WTC11 (cell line): ENCODE results near the gene FRMD5. TPM values are rescaled to one million over a fixed set of nuclear protein-coding genes. Genes with fewer than 3 reads are reported as not detected.

Experiments
- ATAC-seq: fragments of 200-7000 bp; cut with Tn5 transposase; 2 replicates; pipeline ENCODE4 v1.10.0; 2021; ENCODE audit warnings: mild to moderate bottlenecking, moderate library complexity
- CTCF ChIA-PET: fragments of 300-600 bp; sonication (Branson Sonifier 250); formaldehyde crosslinking; loops from one replicate; lab custom pipeline; 2021; ENCODE audit warnings: antibody characterized with exemption; lab: Charles Lee
- POLR2A ChIA-PET: fragments of 350-600 bp; sonication (Branson Sonifier 250); formaldehyde crosslinking; loops from one replicate; lab custom pipeline; 2021; ENCODE audit warnings: antibody characterized with exemption; lab: Charles Lee
- DNase-seq: peaks from one replicate; pipeline ENCODE4 v3.0.0; 2021; ENCODE audit warnings: low spot score
- H3K27ac Mint-ChIP-seq: 2 replicates; pipeline ENCODE4 v1.8.0; 2021; ENCODE audit warnings: mixed read lengths
- H3K27me3 Mint-ChIP-seq: 2 replicates; pipeline ENCODE4 v1.8.0; 2021; ENCODE audit warnings: low read depth, mild to moderate bottlenecking, moderate library complexity, mixed read lengths
- H3K36me3 Mint-ChIP-seq: 2 replicates; pipeline ENCODE4 v1.8.0; 2021; ENCODE audit warnings: mixed read lengths
- H3K4me1 Mint-ChIP-seq: 2 replicates; pipeline ENCODE4 v1.8.0; 2022; ENCODE audit warnings: mixed read lengths
- H3K4me3 Mint-ChIP-seq: 2 replicates; pipeline ENCODE4 v1.8.0; 2021; ENCODE audit warnings: mild to moderate bottlenecking, moderate library complexity, mixed read lengths
- H3K9me3 Mint-ChIP-seq: 2 replicates; pipeline ENCODE4 v1.8.0; 2021; ENCODE audit warnings: mixed read lengths
- ESRRA ChIP-seq: sonication (generic); formaldehyde crosslinking; IDR thresholded peaks from 2 replicates; pipeline ENCODE4 v1.8.1; 2022; ENCODE audit warnings: mild to moderate bottlenecking, missing genetic modification reagents, borderline replicate concordance
- ETV6 ChIP-seq: sonication (generic); formaldehyde crosslinking; IDR thresholded peaks from 2 replicates; pipeline ENCODE4 v1.8.1; 2022; ENCODE audit warnings: mild to moderate bottlenecking, missing genetic modification reagents
- FOXP4 ChIP-seq: sonication (generic); formaldehyde crosslinking; IDR thresholded peaks from 2 replicates; pipeline ENCODE4 v1.8.0; 2022; ENCODE audit warnings: mild to moderate bottlenecking, missing genetic modification reagents
- GABPB1 ChIP-seq: sonication (generic); formaldehyde crosslinking; IDR thresholded peaks from 2 replicates; pipeline ENCODE4 v1.8.1; 2023; ENCODE audit warnings: mild to moderate bottlenecking, missing genetic modification reagents
- GRHL2 ChIP-seq: fragments of 250-450 bp; sonication (Bioruptor Pico); IDR thresholded peaks from 2 replicates; pipeline ENCODE4 v1.8.0; 2022; ENCODE audit warnings: mild to moderate bottlenecking, moderate library complexity; ENCODE audit not compliant: insufficient replicate concordance, severe bottlenecking
- HMGXB4 ChIP-seq: sonication (generic); formaldehyde crosslinking; IDR thresholded peaks from 2 replicates; pipeline ENCODE4 v1.8.1; 2023; ENCODE audit warnings: mild to moderate bottlenecking, moderate library complexity, missing genetic modification reagents
- RELA ChIP-seq: sonication (generic); formaldehyde crosslinking; IDR thresholded peaks from 2 replicates; pipeline ENCODE4 v1.8.1; 2022; ENCODE audit warnings: missing genetic modification reagents, mild to moderate bottlenecking, borderline replicate concordance
- USF2 ChIP-seq: sonication (generic); formaldehyde crosslinking; IDR thresholded peaks from 2 replicates; pipeline ENCODE4 v1.8.1; 2023; ENCODE audit warnings: mild to moderate bottlenecking, missing genetic modification reagents, moderate library complexity
- ZBTB21 ChIP-seq: sonication (generic); formaldehyde crosslinking; IDR thresholded peaks from 2 replicates; pipeline ENCODE4 v1.8.1; 2023; ENCODE audit warnings: mild to moderate bottlenecking, missing genetic modification reagents, borderline replicate concordance
- total RNA-seq: library from RNA; stranded (reverse); gene quantifications from 3 replicates; pipeline ENCODE4 v1.2.3, GENCODE V29; 2021
- TF ChIP-seq, protein P1 (sequence below): sonication (generic); formaldehyde crosslinking; IDR thresholded peaks from 2 replicates; pipeline ENCODE4 v1.8.1; 2022; ENCODE audit warnings: mild to moderate bottlenecking, missing genetic modification reagents, moderate library complexity, borderline replicate concordance
- TF ChIP-seq, protein P2 (sequence below): sonication (generic); formaldehyde crosslinking; IDR thresholded peaks from 2 replicates; pipeline ENCODE4 v1.8.1; 2023; ENCODE audit warnings: mild to moderate bottlenecking, missing genetic modification reagents, moderate library complexity
- TF ChIP-seq, protein P3 (sequence below): sonication (generic); formaldehyde crosslinking; IDR thresholded peaks from 2 replicates; pipeline ENCODE4 v1.8.0; 2023; ENCODE audit warnings: mild to moderate bottlenecking, missing genetic modification reagents

Gene FRMD5
- total RNA-seq, 1 experiment from 2014 or later, result 14.1 TPM

DNA sequence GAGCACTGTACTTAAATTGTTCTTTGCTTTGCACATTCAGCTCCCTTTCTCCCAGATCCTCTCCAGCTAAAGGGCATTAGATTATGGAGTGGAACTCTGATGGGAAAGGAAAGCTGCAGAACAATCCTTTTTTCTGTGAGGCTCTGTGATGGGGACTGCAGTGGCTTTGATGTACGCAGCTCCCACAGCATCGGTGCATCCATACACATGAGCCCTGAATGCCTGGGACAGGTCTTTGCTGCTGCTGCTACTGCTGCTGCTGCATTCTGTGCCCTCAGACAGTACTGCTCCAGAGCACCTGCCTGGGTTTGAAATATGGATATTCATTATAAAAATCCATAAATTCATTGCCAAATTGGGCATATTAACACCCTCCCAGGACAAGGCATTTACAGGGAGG is 203.9 kb downstream of the FRMD5 start (continued):
- TF ChIP-seq HMGXB4 (CRISPR knock-in tag) (no peak), ESRRA (CRISPR knock-in tag) (no peak), FOXP4 (CRISPR knock-in tag) (no peak)

- TF ChIP-seq, protein P1, sequence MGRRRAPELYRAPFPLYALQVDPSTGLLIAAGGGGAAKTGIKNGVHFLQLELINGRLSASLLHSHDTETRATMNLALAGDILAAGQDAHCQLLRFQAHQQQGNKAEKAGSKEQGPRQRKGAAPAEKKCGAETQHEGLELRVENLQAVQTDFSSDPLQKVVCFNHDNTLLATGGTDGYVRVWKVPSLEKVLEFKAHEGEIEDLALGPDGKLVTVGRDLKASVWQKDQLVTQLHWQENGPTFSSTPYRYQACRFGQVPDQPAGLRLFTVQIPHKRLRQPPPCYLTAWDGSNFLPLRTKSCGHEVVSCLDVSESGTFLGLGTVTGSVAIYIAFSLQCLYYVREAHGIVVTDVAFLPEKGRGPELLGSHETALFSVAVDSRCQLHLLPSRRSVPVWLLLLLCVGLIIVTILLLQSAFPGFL (CRISPR knock-in tag), result no peak
- TF ChIP-seq, protein P2, sequence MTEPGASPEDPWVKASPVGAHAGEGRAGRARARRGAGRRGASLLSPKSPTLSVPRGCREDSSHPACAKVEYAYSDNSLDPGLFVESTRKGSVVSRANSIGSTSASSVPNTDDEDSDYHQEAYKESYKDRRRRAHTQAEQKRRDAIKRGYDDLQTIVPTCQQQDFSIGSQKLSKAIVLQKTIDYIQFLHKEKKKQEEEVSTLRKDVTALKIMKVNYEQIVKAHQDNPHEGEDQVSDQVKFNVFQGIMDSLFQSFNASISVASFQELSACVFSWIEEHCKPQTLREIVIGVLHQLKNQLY (CRISPR knock-in tag), result no peak
- TF ChIP-seq ETV6 (CRISPR knock-in tag) (no peak), GRHL2 (no peak)
- ChIA-PET CTCF (no interaction called here), POLR2A (no interaction called here)
- H3K4me3 Mint-ChIP-seq, result no peak overlapping the region
- H3K36me3 Mint-ChIP-seq, result peaks cover 10% of the 10 kb centered on the region; the same call in 1 of the 2 replicates
- peaks cover 5% of the 10 kb centered on the region; the same call in 1 of the 2 replicates for H3K9me3 Mint-ChIP-seq
- H3K4me1 Mint-ChIP-seq, result no peaks in the 10 kb centered on the region
- H3K27ac Mint-ChIP-seq, result no peak overlapping the region
- no peaks in the 10 kb centered on the region for H3K27me3 Mint-ChIP-seq
- ATAC-seq, result no peak
- DNase-seq, result no peak
These were observed 205.1 kb downstream of the FRMD5 start for GRCh38 chr15:43989938-43990337.

DNA sequence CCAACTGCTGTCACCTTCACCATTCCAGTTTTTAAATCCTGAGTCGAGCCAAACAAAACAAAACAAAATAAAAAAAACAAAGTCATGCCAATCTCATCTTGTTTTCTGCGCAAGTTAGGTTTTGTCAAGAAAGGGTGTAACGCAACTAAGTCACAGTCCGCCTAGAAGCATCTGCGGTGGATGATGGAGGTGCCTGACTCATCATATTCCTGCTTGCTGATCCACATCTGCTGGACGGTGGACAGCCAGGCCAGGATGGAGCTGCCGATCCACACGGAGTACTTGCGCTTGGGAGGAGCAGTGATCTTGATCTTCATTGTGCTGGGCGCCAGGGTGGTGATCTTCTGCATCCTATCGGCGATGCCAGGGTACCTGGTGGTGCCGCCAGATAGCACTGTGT is 206.2 kb downstream of the FRMD5 start:
- H3K4me3 Mint-ChIP-seq, result no peak overlapping the region
- H3K27me3 Mint-ChIP-seq, result no peaks in the 10 kb centered on the region
- no peak overlapping the region for H3K27ac Mint-ChIP-seq
- TF ChIP-seq, protein P3, sequence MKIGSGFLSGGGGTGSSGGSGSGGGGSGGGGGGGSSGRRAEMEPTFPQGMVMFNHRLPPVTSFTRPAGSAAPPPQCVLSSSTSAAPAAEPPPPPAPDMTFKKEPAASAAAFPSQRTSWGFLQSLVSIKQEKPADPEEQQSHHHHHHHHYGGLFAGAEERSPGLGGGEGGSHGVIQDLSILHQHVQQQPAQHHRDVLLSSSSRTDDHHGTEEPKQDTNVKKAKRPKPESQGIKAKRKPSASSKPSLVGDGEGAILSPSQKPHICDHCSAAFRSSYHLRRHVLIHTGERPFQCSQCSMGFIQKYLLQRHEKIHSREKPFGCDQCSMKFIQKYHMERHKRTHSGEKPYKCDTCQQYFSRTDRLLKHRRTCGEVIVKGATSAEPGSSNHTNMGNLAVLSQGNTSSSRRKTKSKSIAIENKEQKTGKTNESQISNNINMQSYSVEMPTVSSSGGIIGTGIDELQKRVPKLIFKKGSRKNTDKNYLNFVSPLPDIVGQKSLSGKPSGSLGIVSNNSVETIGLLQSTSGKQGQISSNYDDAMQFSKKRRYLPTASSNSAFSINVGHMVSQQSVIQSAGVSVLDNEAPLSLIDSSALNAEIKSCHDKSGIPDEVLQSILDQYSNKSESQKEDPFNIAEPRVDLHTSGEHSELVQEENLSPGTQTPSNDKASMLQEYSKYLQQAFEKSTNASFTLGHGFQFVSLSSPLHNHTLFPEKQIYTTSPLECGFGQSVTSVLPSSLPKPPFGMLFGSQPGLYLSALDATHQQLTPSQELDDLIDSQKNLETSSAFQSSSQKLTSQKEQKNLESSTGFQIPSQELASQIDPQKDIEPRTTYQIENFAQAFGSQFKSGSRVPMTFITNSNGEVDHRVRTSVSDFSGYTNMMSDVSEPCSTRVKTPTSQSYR (CRISPR knock-in tag), result no peak
- TF ChIP-seq USF2, result no peak
- no peak for TF ChIP-seq RELA (CRISPR knock-in tag)
- TF ChIP-seq ZBTB21, result no peak
- no peak for TF ChIP-seq GABPB1
- no peak for DNase-seq
- POLR2A ChIA-PET, result no interaction called here
- H3K9me3 Mint-ChIP-seq, result peaks cover 5% of the 10 kb centered on the region; the same call in 1 of the 2 replicates
- CTCF ChIA-PET, result no interaction called here
- peaks cover 10% of the 10 kb centered on the region; the same call in 1 of the 2 replicates for H3K36me3 Mint-ChIP-seq
- peaks cover 6% of the 10 kb centered on the region for H3K4me1 Mint-ChIP-seq
- ATAC-seq, result no peak
